IMR-90 (cell line): Measurements from ENCODE around the gene KIF1C. TPM values are rescaled to one million over a fixed set of nuclear protein-coding genes. Genes with fewer than 3 reads are reported as not detected.

Source experiments
- ATAC-seq: fragments of 200-7000 bp; cut with Tn5 transposase; 2 replicates; pipeline ENCODE4 v1.9.1; 2020; ENCODE audit warnings: low read depth, mild to moderate bottlenecking, moderate library complexity
- BruUV-seq: library from RNA; stranded (reverse); fragments of 400-500 nt; replicated peaks from 2 replicates; lab custom pipeline; 2021; lab: Mats Ljungman, UMichigan
- CTCF ChIA-PET: fragments of 300-600 bp; formaldehyde crosslinking; extraction: SDS; loops from one replicate; lab custom pipeline; 2021; ENCODE audit warnings: antibody characterized with exemption; lab: Yijun Ruan, JAX
- POLR2A ChIA-PET: fragments of 300-600 bp; sonication (Branson Sonifier 250); formaldehyde crosslinking; loops from one replicate; lab custom pipeline; 2022; ENCODE audit warnings: antibody characterized with exemption; ENCODE audit not compliant: unreplicated experiment; lab: Charles Lee
- DNase-seq: peaks from one replicate; pipeline ENCODE4 v3.0.0; 2013
- H2AFZ ChIP-seq: replicated peaks from 2 replicates; pipeline ENCODE3; 2013; ENCODE audit warnings: low read length, mild to moderate bottlenecking; ENCODE audit not compliant: poor library complexity
- H2AK5ac ChIP-seq: 2 replicates; pipeline ENCODE4 v1.6.1; 2013; ENCODE audit warnings: low read depth, low read length, inconsistent platforms
- H2AK9ac ChIP-seq: replicated peaks from 2 replicates; pipeline ENCODE3; 2013; ENCODE audit warnings: mild to moderate bottlenecking, low read depth, low read length, moderate library complexity; ENCODE audit not compliant: poor library complexity
- H2BK120ac ChIP-seq: 2 replicates; pipeline ENCODE4 v1.6.1; 2013; ENCODE audit warnings: low read depth, low read length, inconsistent platforms
- H2BK15ac ChIP-seq: 3 replicates; pipeline ENCODE4 v1.6.1; 2013; ENCODE audit warnings: low read depth, low read length, inconsistent platforms
- H2BK20ac ChIP-seq: 2 replicates; pipeline ENCODE4 v1.6.1; 2013; ENCODE audit warnings: low read depth, mild to moderate bottlenecking, inconsistent platforms, low read length, moderate library complexity
- H2BK5ac ChIP-seq: 2 replicates; pipeline ENCODE4 v1.6.1; 2013; ENCODE audit warnings: mild to moderate bottlenecking, low read depth, low read length, inconsistent platforms; ENCODE audit not compliant: poor library complexity, severe bottlenecking
- H3K14ac ChIP-seq: replicated peaks from 2 replicates; pipeline ENCODE4 v1.6.1; 2013; ENCODE audit warnings: low read depth, low read length, inconsistent platforms
- H3K18ac ChIP-seq: 2 replicates; pipeline ENCODE4 v1.6.1; 2013; ENCODE audit warnings: low read depth, low read length, control low read depth
- H3K23ac ChIP-seq: 2 replicates; pipeline ENCODE4 v1.6.1; 2013; ENCODE audit warnings: low read depth, low read length, inconsistent platforms
- H3K27ac ChIP-seq: 2 replicates; pipeline ENCODE4 v1.5.1; 2013; ENCODE audit warnings: mild to moderate bottlenecking, control low read depth, low read length; ENCODE audit not compliant: insufficient read depth
- H3K27me3 ChIP-seq: 2 replicates; pipeline ENCODE4 v1.6.1; 2013; ENCODE audit warnings: low read length; ENCODE audit not compliant: control insufficient read depth, insufficient read depth
- H3K36me3 ChIP-seq: 2 replicates; pipeline ENCODE4 v1.6.1; 2013; ENCODE audit warnings: low read length, mixed read lengths; ENCODE audit not compliant: control insufficient read depth, insufficient read depth
- H3K4ac ChIP-seq: 2 replicates; pipeline ENCODE4 v1.6.1; 2013; ENCODE audit warnings: low read depth, low read length, inconsistent platforms
- H3K4me1 ChIP-seq: 2 replicates; pipeline ENCODE4 v1.6.1; 2013; ENCODE audit warnings: low read length, mixed read lengths; ENCODE audit not compliant: control insufficient read depth, insufficient read depth
- H3K4me2 ChIP-seq: 2 replicates; pipeline ENCODE4 v1.6.1; 2013; ENCODE audit warnings: low read depth, mild to moderate bottlenecking, control low read depth, low read length, moderate library complexity
- H3K4me3 ChIP-seq: 2 replicates; pipeline ENCODE4 v1.5.1; 2013; ENCODE audit warnings: low read depth, mild to moderate bottlenecking, control low read depth, low read length, moderate library complexity; ENCODE audit not compliant: insufficient read depth
- H3K56ac ChIP-seq: 2 replicates; pipeline ENCODE4 v1.6.1; 2013; ENCODE audit warnings: low read length, inconsistent platforms; ENCODE audit not compliant: insufficient read depth; ENCODE audit errors: extremely low read depth
- H3K79me1 ChIP-seq, 2 experiments: 2 replicates each; pipeline ENCODE4 v1.6.1; 2013; ENCODE audit warnings: low read length in 2 of 2, inconsistent platforms in 1 of 2, low read depth in 1 of 2
- H3K9ac ChIP-seq: 2 replicates; pipeline ENCODE4 v1.6.1; 2013; ENCODE audit warnings: low read depth, low read length, control low read depth
- H3K9me1 ChIP-seq: 2 replicates; pipeline ENCODE4 v1.6.1; 2013; ENCODE audit warnings: low read length, inconsistent platforms; ENCODE audit not compliant: insufficient read depth
- H3K9me3 ChIP-seq: 2 replicates; pipeline ENCODE4 v1.6.1; 2013; ENCODE audit warnings: low read length; ENCODE audit not compliant: control insufficient read depth, insufficient read depth
- H4K20me1 ChIP-seq: 2 replicates; pipeline ENCODE4 v1.6.1; 2013; ENCODE audit warnings: low read length, inconsistent platforms; ENCODE audit not compliant: insufficient read depth
- H4K5ac ChIP-seq: 2 replicates; pipeline ENCODE4 v1.6.1; 2013; ENCODE audit warnings: mild to moderate bottlenecking, low read depth, low read length, control low read depth
- H4K8ac ChIP-seq, 2 experiments: 2 replicates each; pipeline ENCODE4 v1.6.1; 2013; ENCODE audit warnings: low read depth in 2 of 2, low read length in 2 of 2, control low read depth in 1 of 2, inconsistent platforms in 1 of 2
- H4K91ac ChIP-seq: 2 replicates; pipeline ENCODE4 v1.6.1; 2013; ENCODE audit warnings: low read depth, low read length, inconsistent platforms; ENCODE audit not compliant: insufficient read depth
- BHLHE40 ChIP-seq: fragments of 150-350 bp; IDR thresholded peaks from 2 replicates; pipeline ENCODE4 v1.6.1; 2016; ENCODE audit warnings: mild to moderate bottlenecking, low read depth, low read length
- CHD1 ChIP-seq: IDR thresholded peaks from 2 replicates; pipeline ENCODE4 v1.6.1; 2012; ENCODE audit warnings: low read depth, low read length, improper control_type of control experiment
- CTCF ChIP-seq: conservative IDR thresholded peaks from 2 replicates; pipeline ENCODE4 v1.5.1; 2012; ENCODE audit warnings: mild to moderate bottlenecking, low read depth, low read length, improper control_type of control experiment
- FOS ChIP-seq: fragments of 150-350 bp; IDR thresholded peaks from 2 replicates; pipeline ENCODE4 v1.6.1; 2016; ENCODE audit warnings: low read depth, low read length
- MAZ ChIP-seq: IDR thresholded peaks from 2 replicates; pipeline ENCODE4 v1.6.1; 2012; ENCODE audit warnings: low read depth, mild to moderate bottlenecking, low read length, improper control_type of control experiment, moderate library complexity, borderline replicate concordance
- MXI1 ChIP-seq: IDR thresholded peaks from 2 replicates; pipeline ENCODE4 v1.6.1; 2012; ENCODE audit warnings: low read depth, mild to moderate bottlenecking, low read length, moderate library complexity, borderline replicate concordance
- POLR2A ChIP-seq: IDR thresholded peaks from 2 replicates; pipeline ENCODE4 v1.6.1; 2012; ENCODE audit warnings: mild to moderate bottlenecking, low read depth, low read length
- USF2 ChIP-seq: fragments of 150-350 bp; IDR thresholded peaks from 2 replicates; pipeline ENCODE4 v1.6.1; 2017; ENCODE audit warnings: mild to moderate bottlenecking, antibody characterized with exemption, low read length, low read depth
- WGBS, 2 experiments: methylation state at CpG; one replicate each; pipeline versions ENCODE4 v1.1.5 to v1.1.7; 2013; ENCODE audit warnings: missing lambda C conversion rate in 2 of 2; ENCODE audit not compliant: insufficient read length in 1 of 2; ENCODE audit errors: extremely low coverage in 2 of 2; 5-methylcytosine and 5-hydroxymethylcytosine counted together
- dilution Hi-C: fragments of 300-500 bp; cut with HindIII; formaldehyde crosslinking; loops from one replicate; pipeline ENCODE4 v1.14.3; 2018; ENCODE audit warnings: low sequenced_read_pairs; ENCODE audit not compliant: unreplicated experiment
- in situ Hi-C: fragments of 300-500 bp; cut with MboI; formaldehyde crosslinking; loops from 3 replicates; pipeline ENCODE4 v1.14.3; 2019; ENCODE audit warnings: low sequenced_read_pairs, inconsistent platforms, mixed read lengths
- intact Hi-C: fragments of 100-400 bp; cut with micrococcal nuclease; formaldehyde crosslinking; loops from 2 replicates; pipeline ENCODE4 v1.10.0; 2022
- polyA plus RNA-seq, 3 experiments: library from polyadenylated mRNA; depleted of rRNA; stranded (reverse); fragments of >200 nt; gene quantifications; 2 replicates each; pipeline ENCODE4 v1.2.3, GENCODE V29; 2012; ENCODE audit warnings: low replicate concordance in 1 of 3
- total RNA-seq: library from RNA; depleted of rRNA; stranded (reverse); fragments of >200 nt; gene quantifications from 2 replicates; pipeline ENCODE4 v1.2.3, GENCODE V29; 2012

KIF1C gene
- total and polyA plus RNA-seq, 2 of the 4 experiments (the other 2 are of a cell fraction), result 27.4 to 28.7 TPM

- peak overlapping the region; percentile 68 for H4K5ac ChIP-seq
- WGBS, 2 experiments, result 0% methylated on average over 15 of the region's 30 CpGs; no CpG with 5 or more reads in 1 of the 2 experiments
- peak overlapping the region; percentile 38 for H3K18ac ChIP-seq
- peak overlapping the region; percentile 86 for H3K14ac ChIP-seq
- ATAC-seq (peak; percentile 49), DNase-seq (no peak)
- peak overlapping the region; percentile 72 for H3K27ac ChIP-seq
- H3K56ac ChIP-seq, result peak overlapping the region; percentile 55
- intact Hi-C loops (loop anchor here (1.0 kb wide), 1 partner anchor 40 kb away; the partner anchor contains the start of gene PFN1), in situ Hi-C loops (no loop called here), dilution Hi-C loops (no loop called here)
- peak overlapping the region; percentile 89 for H3K4me2 ChIP-seq
- H3K79me1 ChIP-seq, result peaks cover 17 to 54% of the 10 kb centered on the region in 2 experiments; a peak in 3 of 4 replicates
- peak overlapping the region; percentile 74 for H3K9ac ChIP-seq
- peaks cover 7% of the 10 kb centered on the region for H3K4me1 ChIP-seq
- peak overlapping the region; percentile 91 for H3K4ac ChIP-seq
- peak overlapping the region; percentile 99 for H2AFZ ChIP-seq
- peak overlapping the region; percentile 72 for H3K4me3 ChIP-seq
- POLR2A ChIA-PET, result interaction anchor here (0.6 to 1.1 kb wide), 2 partner anchors 40 to 42 kb away, joined by 4 read pairs; no protein-coding TSS in a partner anchor
- H2AK5ac ChIP-seq, result peak overlapping the region; percentile 81
- H3K9me3 ChIP-seq, result no peaks in the 10 kb centered on the region
- no TSS peak for BruUV-seq
- H2BK120ac ChIP-seq, result peak overlapping the region; percentile 55; the same call in 1 of the 2 replicates
- TF ChIP-seq USF2 (no peak), POLR2A (peak; percentile 38; the same call in 1 of the 2 replicates), CTCF (no peak), BHLHE40 (no peak), MAZ (0 out of 2 replicates have a peak, but pooled peaks have one; percentile 5), CHD1 (no peak), MXI1 (peak; percentile 24; the same call in 1 of the 2 replicates), FOS (no peak)
- peak overlapping the region; percentile 100 for H2AK9ac ChIP-seq
- H2BK15ac ChIP-seq, result no peak overlapping the region; the same call in 2 of the 3 replicates
- CTCF ChIA-PET, result interaction anchor here (1.0 to 2.1 kb wide), 3 partner anchors 9 to 79 kb away, joined by 3 to 11 read pairs (median 4); partner anchors contain the start of genes INCA1 and SPAG7
- H2BK5ac ChIP-seq, result peak overlapping the region; percentile 63
- H4K8ac ChIP-seq, result peak overlapping the region; percentile 93 to 97
- peak overlapping the region; percentile 88 for H4K91ac ChIP-seq
- peak overlapping the region; percentile 95 for H3K23ac ChIP-seq
- H2BK20ac ChIP-seq, result no peak overlapping the region
- H4K20me1 ChIP-seq, result no peaks in the 10 kb centered on the region
- peaks cover 21% of the 10 kb centered on the region for H3K9me1 ChIP-seq
- no peaks in the 10 kb centered on the region for H3K27me3 ChIP-seq
- peaks cover under 1% of the 10 kb centered on the region; the same call in 1 of the 2 replicates for H3K36me3 ChIP-seq
These were observed 9.8 kb upstream of the KIF1C start for GRCh38 chr17:4987767-4988567.
